GM21381 (cell line): ENCODE data around the gene SLC66A1.

Experiments used
- ATAC-seq: cut with Tn5 transposase; IDR thresholded peaks from one replicate; pipeline ENCODE4 v1.9.1; 2021; ENCODE audit warnings: mild to moderate bottlenecking, moderate library complexity; ENCODE audit not compliant: unreplicated experiment

The SLC66A1 gene

GRCh38 chr1:19360432-19360831 is 48.3 kb downstream of the SLC66A1 start:
- ATAC-seq, result no peak

GRCh38 chr1:19360843-19361610 is 48.9 kb downstream of the SLC66A1 start:
- ATAC-seq, result no peak

GRCh38 chr1:19361611-19362147 is 49.6 kb downstream of the SLC66A1 start:
- ATAC-seq, result no peak

- ATAC-seq, result no peak
These were observed 51.5 kb downstream of the SLC66A1 start for GRCh38 chr1:19363536-19364152.

- ATAC-seq, result no peak
These were observed 53.6 kb downstream of the SLC66A1 start for GRCh38 chr1:19365721-19366120.

GRCh38 chr1:19366599-19367536 is 54.7 kb downstream of the SLC66A1 start:
- ATAC-seq, result no peak

GRCh38 chr1:19367584-19368041 is 55.5 kb downstream of the SLC66A1 start:
- ATAC-seq, result no peak

GRCh38 chr1:19368050-19368449 is 55.9 kb downstream of the SLC66A1 start:
- ATAC-seq, result no peak

- ATAC-seq, result no peak
These were observed 56.8 kb downstream of the SLC66A1 start for GRCh38 chr1:19368964-19369363.

- ATAC-seq, result no peak
These were observed 57.4 kb downstream of the SLC66A1 start for GRCh38 chr1:19369396-19370090.

GRCh38 chr1:19370453-19371170 is 58.5 kb downstream of the SLC66A1 start:
- no peak for ATAC-seq

- ATAC-seq, result no peak
These were observed 59.4 kb downstream of the SLC66A1 start for GRCh38 chr1:19371226-19372135.

GRCh38 chr1:19372136-19372514 is 60.0 kb downstream of the SLC66A1 start:
- ATAC-seq, result no peak

GRCh38 chr1:19372602-19373001 is 60.5 kb downstream of the SLC66A1 start:
- no peak for ATAC-seq

- ATAC-seq, result no peak
These were observed 61.3 kb downstream of the SLC66A1 start for GRCh38 chr1:19373211-19374082.

- no peak for ATAC-seq
These were observed 62.1 kb downstream of the SLC66A1 start for GRCh38 chr1:19374083-19374801.

- ATAC-seq, result no peak
These were observed 62.8 kb downstream of the SLC66A1 start for GRCh38 chr1:19374926-19375325.
